Renal pelvis (tissue), 12 donors: Measurements from ENCODE around the gene SPIRE1. TPM values are rescaled to one million over a fixed set of nuclear protein-coding genes. Genes with fewer than 3 reads are reported as not detected.

Source experiments
- DNase-seq: peaks from one replicate; pipeline ENCODE4 v3.0.0-alpha.2; 2013
- long read RNA-seq, 16 experiments: transcript quantifications; one replicate each; lab custom pipeline, GENCODE V29; 2026
- polyA plus RNA-seq, 3 donors: library from polyadenylated mRNA; unstranded; fragments of 120-200 nt; gene quantifications; one replicate each; pipeline ENCODE4 v1.2.1, GENCODE V29; 2013; ENCODE audit not compliant: insufficient read length in 3 of 3

Gene SPIRE1
- 10 to 100 TPM; 31.6 to 35.6 (median 35.0) TPM for polyA plus RNA-seq
- long read RNA-seq, donor 1: 0 reads
- long read RNA-seq, donor 2, full-length matches to known transcripts: 6 of 195 reads
- long read RNA-seq, donor 2, partial matches to known transcripts: 47 of 195 reads
- long read RNA-seq, donor 2, other reads (novel, unspliced or antisense): 142 of 195 reads
- long read RNA-seq, donor 3, partial matches to known transcripts: 0 of 1 reads
- long read RNA-seq, donor 3, other reads (novel, unspliced or antisense): 0 of 1 reads
- long read RNA-seq, donor 4, full-length matches to known transcripts: 1 of 1 reads
- long read RNA-seq, donor 4, partial matches to known transcripts: 0 of 1 reads
- long read RNA-seq, donor 4, other reads (novel, unspliced or antisense): 0 of 1 reads
- long read RNA-seq, donor 5, full-length matches to known transcripts: 1 of 1 reads
- long read RNA-seq, donor 5, partial matches to known transcripts: 0 of 1 reads
- long read RNA-seq, donor 5, other reads (novel, unspliced or antisense): 0 of 1 reads
- long read RNA-seq, donor 6, full-length matches to known transcripts: 4 of 4 reads
- long read RNA-seq, donor 6, partial matches to known transcripts: 0 of 4 reads
- long read RNA-seq, donor 6, other reads (novel, unspliced or antisense): 0 of 4 reads
- long read RNA-seq, donor 7, full-length matches to known transcripts: 3 of 3 reads
- long read RNA-seq, donor 7, partial matches to known transcripts: 0 of 3 reads
- long read RNA-seq, donor 7, other reads (novel, unspliced or antisense): 0 of 3 reads
- long read RNA-seq, donor 8, full-length matches to known transcripts: 1 of 1 reads
- long read RNA-seq, donor 8, partial matches to known transcripts: 0 of 1 reads
- long read RNA-seq, donor 8, other reads (novel, unspliced or antisense): 0 of 1 reads
- long read RNA-seq, donor 9, full-length matches to known transcripts: 3 of 3 reads
- long read RNA-seq, donor 9, partial matches to known transcripts: 0 of 3 reads
- long read RNA-seq, donor 9, other reads (novel, unspliced or antisense): 0 of 3 reads
- long read RNA-seq, donor 10: 0 reads
- long read RNA-seq, donor 11, full-length matches to known transcripts: 2 of 2 reads
- long read RNA-seq, donor 11, partial matches to known transcripts: 0 of 2 reads
- long read RNA-seq, donor 11, other reads (novel, unspliced or antisense): 0 of 2 reads
- long read RNA-seq, donor 12, full-length matches to known transcripts: 5 of 176 reads
- long read RNA-seq, donor 12, partial matches to known transcripts: 166 of 176 reads
- long read RNA-seq, donor 12, other reads (novel, unspliced or antisense): 5 of 176 reads
- long read RNA-seq, donor 13: 0 reads
- long read RNA-seq, donor 14: 0 reads
- long read RNA-seq, donor 15: 0 reads
- long read RNA-seq, donor 16, full-length matches to known transcripts: 1 of 1 reads
- long read RNA-seq, donor 16, partial matches to known transcripts: 0 of 1 reads
- long read RNA-seq, donor 16, other reads (novel, unspliced or antisense): 0 of 1 reads

DNA sequence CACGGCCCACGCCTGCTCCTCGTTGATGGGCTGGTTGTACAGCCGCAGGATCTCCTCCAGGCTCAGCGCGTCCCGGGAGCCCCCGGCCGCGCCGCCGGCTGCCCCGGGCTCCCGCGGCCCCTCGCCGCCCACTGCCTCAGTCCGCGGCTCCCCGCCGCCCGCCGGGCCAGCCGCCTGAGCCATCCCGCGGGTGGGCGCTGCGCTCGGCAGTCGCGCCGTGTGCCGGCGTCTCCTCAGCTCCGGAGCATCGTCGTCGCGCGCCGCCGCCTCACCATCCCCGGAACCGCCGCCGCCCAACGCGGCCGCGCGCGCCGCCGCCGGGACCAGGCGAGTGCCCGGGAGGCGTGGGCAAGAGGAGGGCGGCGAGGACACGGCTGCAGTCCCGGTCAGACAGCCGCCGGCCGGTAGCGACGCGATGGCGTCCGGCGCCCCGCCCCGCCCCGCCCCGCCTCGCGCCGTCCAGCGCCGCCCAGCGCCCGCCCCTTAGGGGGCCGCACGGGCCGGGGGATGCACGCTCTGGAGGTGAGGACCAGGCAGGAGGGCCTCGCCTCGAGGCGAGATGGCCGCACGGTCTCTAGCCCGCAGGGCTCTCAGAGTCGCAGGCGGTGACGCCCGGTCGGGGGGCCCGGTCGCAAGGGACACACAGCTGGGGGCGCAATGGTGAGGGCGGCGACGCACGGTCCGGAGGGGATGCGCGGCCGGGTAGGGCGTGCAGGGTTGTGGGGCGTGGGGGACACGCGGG, at the start of gene SPIRE1:
Gene SPIRE1 (minus strand): TSS at position 424 of the 742 bp plus-strand sequence. CDS start 241 bp downstream, at position 183.
- peak; percentile 64 for DNase-seq

DNA sequence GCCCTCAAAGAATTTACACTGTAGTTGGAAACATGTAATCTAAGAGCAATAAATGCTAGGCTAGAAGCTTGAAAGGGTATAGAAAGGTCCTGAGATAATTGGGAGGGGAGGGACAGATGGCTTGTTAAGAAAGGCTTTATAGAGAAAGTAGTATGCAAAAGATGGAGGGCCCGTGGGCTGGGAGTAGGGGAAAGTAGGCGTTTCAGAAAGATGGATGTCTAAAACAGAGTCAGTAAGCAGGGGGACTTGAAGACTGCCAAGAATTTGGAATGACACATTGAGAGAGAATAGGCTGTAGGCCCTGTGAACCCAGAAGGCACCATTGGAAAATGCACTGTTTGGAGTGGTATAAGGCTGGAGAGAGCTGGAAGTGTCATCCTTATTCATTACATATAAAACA, 45.8 kb upstream of the SPIRE1 start:
- no peak for DNase-seq

DNA sequence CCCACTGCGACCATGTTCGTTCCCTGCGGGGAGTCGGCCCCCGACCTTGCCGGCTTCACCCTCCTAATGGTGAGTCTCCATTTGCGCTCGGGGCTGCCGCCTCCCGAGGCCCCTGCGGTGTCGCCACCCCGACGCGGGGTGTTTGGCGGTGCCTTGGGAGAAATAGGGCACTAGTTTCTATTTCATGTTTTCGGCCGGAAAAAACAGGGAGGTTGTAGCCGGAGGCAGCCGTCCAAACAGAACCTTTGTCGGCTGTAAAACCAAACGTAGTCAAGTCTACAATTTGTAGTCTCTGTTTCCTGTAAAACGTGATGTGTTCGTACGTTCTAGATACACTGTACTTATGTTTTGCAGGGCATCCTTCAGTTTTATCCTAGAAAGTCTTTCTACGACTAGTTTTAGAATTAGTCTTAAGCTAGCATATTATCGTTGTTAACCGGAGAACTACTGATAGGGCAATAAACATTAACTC, 45.2 kb upstream of the SPIRE1 start:
- no peak for DNase-seq

DNA sequence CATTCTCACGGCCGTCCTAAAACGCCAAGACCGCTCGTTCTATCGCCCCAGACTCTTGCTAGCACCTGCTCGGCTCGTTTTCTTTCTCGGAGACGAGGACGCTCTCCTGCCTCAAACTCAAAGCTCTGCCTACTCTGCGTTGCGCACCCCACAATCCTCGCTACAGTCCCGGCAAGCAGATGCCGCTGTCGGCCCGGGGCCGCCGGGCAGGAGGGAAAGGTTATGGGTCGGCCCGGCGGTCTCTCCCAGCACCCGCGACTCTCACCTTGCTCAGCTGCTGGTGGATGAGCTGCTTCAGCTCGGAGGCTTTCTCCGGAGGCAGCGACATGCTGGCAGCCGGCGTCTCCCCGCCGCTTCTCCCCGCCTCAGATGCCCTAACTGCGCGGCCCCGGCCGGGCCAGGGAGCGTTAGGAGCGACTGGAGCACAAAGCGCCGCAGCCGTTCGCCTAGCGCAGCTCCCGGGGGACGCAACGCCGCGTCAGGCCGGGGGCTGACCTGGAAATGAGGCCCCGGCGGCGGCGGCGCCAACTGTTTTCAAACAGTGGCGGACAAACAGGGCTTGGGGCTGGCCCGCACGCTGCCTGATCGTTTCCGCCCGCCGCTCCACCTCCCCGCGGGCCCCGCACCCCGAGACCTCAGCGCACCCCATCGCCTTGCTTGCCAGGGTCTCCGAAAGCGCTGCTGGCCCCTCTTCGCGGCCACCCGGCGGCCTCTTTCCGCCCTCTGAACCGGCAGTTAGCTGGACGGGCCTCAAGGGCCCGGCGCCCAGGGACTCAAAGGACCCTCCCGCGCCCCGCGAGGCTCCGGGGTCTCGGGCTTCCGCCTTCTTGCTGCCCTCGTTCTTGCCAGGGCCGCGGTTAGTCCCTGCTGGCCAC, 44.6 kb upstream of the SPIRE1 start, which contains the start of the genes CEP76 and PSMG2:
Gene CEP76 (minus strand): TSS at position 503 of the 875 bp plus-strand sequence. CDS start 175 bp downstream, at position 328.
Gene PSMG2 (plus strand): TSS at position 822 of the 875 bp plus-strand sequence. CDS start 66 bp downstream, outside the sequence.
- DNase-seq: peak; percentile 89

DNA sequence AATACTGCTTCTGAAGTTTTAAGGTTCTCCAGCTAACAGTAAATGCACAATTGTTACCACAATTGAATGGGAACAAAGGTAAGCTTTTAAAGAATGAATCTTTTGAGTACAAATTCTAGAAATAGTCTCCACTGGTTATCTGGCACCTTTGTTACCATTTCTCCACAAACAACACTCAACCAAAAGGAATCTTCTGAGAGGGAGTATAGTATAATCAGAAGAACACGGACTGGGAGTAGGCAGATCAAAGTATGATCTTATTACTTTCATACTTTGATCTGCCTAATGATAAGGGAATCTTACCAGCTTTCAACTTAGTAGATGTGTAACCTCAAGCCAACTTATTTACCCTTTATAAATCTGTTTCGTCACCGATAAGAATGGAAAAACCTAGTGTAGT, 43.3 kb upstream of the SPIRE1 start:
- no peak for DNase-seq

DNA sequence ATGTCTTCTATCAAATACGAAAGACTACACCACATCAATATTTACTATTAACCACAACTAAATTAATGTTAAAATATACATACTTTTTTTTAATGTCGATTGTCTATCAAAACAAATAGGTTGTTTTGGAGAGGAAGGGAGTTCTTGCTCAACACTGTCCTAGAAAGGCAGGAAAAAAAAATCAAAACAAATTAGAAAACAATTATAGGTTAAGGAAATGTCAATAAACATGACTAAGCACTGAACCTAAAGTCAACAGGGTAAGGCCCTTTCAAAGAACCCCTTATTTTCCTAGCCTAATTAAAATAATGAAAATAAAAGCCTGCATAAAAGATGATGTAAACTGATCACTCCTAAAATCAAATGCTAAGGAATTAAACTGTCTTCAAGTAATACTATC, 41.8 kb upstream of the SPIRE1 start:
- no peak for DNase-seq

DNA sequence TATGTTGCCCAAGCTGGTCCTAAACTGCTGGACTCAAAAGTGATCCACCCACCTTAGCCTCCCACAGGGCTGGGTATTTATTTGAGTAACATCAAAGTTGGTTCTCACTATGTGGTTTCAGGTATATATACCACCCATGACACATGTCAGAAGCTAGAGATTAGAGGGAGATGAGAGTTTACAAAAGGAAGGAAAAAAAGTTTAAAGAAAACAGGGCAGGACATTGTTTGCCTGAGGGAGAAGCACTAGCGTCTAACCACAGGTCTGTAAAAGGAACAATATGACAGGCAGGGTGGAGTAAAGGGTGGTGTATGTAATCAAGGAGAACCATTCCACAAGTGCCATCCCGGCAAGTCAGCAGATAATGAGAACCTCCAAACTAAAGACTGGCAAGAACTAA, 36.1 kb upstream of the SPIRE1 start:
- no peak for DNase-seq

DNA sequence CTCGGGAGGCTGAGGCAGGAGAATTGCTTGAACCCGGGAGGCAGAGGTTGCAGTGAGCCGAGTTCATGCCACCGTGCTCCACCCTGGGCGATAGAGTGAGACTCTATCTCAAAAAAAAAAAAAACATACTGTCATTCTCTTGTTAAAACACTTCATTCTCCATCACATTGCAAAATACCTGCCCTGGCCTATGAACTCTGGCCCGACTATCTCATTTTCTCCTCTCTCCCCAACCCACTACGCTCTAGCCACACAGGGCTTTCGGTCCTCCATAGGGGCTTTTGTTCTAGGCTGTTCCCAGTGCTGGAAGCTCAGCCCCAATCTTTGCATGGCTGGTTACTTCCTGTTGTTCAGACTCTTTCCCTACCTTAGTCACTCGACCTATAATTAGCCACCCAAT, 34.3 kb upstream of the SPIRE1 start:
- DNase-seq: no peak

DNA sequence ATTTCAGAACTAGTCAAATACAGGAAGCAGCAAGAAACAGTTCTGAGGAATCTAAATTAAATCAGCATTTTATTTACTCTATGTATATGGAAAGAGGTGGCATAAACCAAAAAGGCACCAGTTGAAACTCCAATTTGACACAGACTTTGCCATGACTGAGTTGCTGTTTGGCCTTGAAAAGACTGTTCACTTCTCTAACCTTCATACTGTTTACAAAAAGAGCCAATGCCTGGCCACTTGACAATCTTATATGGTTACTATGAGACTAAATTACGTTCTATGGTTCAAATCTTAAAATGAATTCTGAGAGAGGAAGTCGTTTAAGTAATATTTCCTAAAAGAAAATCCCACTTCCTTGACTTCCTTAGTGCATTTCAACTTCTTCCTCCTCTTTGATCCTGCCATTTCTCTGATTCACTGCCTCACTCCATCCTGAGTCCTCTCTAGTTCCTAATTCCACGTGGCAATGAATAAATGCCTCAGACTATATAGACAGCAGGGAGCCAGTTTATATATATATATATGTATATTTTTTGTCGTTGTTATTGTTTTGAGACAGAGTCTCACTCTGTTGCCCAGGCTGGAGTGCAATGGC, 31.4 kb upstream of the SPIRE1 start:
- no peak for DNase-seq

DNA sequence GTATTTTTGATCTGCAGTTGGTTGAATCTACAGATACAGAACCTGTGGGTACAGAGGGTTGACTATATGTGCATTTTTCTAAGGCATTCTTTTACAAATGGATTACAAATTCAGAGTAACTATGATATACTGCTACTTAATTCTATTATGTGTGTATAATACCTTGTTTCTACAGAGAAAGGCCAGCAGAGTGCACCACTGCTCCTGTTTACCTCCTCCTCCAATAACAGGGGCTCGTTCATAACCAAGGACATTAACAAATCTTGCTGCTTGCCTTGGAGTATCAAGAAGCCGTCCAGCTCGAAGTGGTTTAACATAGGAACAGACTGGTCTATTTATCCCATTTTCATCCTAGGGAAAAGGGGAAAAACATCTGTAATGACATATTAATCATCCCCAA, 28.2 kb upstream of the SPIRE1 start:
- DNase-seq: no peak

DNA sequence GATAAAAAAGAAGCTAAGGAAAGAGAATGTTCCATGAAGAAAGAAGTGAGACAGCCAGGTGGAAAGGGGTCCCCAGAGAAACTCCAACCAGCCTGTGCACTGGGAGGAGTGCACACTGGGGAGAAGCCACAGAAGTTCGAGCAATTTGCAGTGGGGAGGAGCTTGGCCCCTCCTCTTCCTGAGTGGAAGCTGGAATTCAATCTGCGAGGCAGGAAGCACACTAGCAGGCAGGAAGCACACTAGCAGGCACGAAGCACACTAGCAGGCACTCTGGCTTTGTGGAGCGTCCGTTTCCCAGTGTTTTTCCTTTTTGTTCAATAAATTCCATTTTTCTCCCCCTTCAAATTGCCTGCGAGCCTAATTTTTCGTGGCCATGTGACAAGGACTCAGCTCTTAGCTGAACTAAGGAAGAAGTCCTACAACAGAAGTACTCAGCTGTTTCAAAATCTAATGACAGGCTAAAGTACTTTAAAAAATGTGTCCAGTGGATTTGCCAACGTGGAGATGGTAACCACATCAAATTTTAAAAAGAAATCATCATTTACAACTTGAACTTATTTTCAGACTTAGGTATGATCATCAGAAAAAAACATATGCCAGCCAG, 21.4 kb upstream of the SPIRE1 start:
- DNase-seq: no peak

DNA sequence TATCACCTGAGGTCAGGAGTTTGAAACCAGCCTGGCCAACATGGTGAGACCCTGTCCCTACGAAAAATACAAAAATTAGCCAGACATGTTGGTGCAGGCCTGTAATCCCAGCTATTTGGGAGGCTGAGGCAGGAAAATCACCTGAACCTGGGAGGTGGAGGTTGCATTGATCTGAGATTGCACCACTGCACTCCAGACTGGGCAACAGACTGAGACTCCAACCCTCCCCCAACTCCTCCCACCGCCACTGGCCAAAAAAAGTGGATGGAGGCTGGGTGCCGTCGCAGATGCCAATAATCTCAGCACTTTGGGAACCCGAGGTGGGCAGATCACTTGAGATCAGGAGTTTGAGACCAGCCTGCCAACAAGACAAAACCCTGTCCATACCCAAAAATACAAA, 10.1 kb upstream of the SPIRE1 start:
- no peak for DNase-seq

DNA sequence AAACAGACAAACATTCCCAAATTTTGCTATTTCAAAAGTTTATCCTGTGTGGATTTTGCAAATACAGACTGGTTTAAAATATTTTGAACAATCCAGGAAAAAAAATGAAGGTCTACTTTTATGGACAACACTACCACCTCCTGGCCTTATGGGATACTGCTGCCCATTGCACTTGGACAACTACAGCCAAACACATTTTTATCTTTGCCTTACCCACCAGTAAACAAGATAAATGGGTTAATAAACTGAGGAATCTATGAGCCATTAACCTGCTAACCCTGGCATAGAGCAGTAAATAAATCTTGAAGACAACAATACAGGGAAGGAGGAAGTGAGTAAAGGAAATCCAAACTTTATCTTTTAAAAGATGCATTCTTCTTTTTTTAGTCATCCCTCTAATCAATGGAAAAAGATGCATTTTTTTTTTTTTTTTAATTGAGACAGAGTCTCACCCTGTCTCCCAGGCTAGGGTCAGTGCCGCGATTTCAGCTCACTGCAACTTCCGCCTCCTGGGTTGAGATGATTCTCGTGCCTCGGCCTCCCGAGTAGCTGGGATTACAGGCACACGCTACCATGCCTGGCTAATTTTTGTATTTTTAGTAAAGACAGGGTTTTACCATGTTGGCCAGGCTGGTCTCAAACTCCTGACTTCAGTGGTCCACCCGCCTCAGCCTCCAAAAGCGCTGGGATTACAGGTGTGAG, 2.1 kb upstream of the SPIRE1 start:
- peak; percentile 70 for DNase-seq

DNA sequence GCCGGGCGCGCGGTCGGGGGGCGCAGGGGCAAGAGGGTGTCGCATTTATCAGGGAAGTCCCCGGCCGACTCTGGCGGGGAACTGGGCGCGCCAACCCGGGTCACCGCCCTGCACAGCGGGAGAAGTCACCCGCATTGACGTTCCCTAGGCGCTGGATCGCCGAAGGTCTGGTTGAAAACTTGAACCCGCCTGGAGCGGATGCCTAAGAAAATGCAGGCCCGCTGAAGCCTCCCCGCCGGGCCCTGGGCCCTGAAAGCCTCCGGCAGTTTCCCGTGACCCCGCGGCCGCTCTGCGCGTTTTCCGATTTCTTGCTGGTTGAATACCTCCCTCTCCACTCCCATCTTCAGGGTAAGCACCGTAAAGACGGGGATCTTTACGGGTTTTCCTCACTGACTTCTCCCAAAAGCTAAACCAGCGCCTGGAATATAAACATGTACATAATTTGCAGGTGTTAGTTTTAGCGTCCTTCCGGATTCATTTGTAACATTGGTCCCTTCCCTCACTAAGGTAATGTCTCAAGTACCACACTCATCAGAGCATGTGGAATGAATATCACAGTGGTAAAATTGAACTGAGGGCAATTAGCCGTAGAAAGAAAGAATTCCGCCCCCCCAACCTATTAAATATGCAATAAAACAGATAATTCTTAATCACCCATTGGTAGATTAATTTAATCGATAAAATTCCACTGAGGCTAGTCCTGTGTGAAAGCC, 675 bp upstream of the SPIRE1 start:
- DNase-seq: peak; percentile 38

DNA sequence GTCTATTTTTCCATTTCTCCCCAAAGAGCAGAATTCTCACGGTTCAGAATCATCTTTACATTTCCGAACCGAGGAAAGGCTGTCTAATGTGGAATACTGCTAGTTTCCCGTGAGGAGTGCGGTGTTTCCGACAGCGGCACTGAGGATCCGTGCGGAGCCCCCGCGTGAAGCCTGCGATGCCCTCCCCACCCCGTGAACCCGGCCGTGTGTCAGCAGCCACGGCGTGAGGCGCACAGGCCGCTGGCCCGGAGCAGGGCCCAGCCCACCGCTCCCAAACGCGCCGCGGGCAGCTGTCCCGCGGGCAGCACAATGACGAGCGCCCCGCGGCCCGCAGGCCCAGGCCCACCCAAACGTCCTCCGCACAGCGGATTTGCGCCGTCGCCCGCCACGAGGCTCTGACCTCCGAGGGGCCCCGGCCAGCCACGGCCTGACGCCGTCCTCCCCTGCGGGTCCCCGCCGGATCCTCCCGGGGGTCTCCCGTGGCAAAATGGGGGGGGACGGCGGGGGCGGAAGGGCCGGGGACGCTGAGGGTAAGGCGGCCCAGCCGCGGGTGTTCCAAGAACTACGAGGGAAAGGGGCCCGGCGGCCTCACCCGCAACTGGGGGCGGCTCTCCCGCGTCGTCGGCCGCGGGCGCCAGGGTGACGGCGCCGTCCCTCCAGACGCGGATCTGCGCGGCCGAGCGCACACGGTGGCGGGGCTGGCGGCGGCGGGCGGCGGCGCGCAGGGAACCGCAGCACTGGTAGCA, 796 bp downstream of the SPIRE1 start:
- peak; percentile 33 for DNase-seq

DNA sequence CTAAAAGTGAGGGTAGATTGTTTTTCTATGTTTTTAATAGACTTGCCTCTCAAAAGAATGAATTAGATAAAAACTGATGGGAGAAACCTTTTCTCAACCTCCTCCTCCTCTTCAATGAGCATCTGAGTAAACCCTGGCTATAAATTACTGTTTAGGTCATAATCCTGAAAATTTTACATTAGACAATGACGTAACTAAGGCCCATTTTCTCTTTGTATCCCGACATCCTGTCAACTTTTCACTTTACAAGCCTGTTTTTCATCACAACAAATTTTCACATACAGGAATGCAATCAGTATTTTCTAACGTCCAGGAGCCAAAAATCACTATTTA, 1.3 kb downstream of the SPIRE1 start:
- DNase-seq: peak; percentile 30
